Ishikawa (cell line): ENCODE results near the gene DGKE.

ENCODE experiments used
- CEBPB ChIP-seq: IDR thresholded peaks from 2 replicates; pipeline ENCODE4 v1.6.1; 2012
- CREB1 ChIP-seq: IDR thresholded peaks from 2 replicates; pipeline ENCODE4 v1.6.1; 2012; ENCODE audit warnings: low read depth
- EGR1 ChIP-seq: IDR thresholded peaks from 2 replicates; pipeline ENCODE4 v1.6.1; 2012
- EP300 ChIP-seq: IDR thresholded peaks from 2 replicates; pipeline ENCODE4 v1.6.1; 2012; ENCODE audit warnings: borderline replicate concordance
- FOXM1 ChIP-seq: IDR thresholded peaks from 2 replicates; pipeline ENCODE4 v1.6.1; 2012; ENCODE audit warnings: low read depth, borderline replicate concordance
- MAX ChIP-seq: IDR thresholded peaks from 2 replicates; pipeline ENCODE4 v1.6.1; 2012
- NFIC ChIP-seq: IDR thresholded peaks from 2 replicates; pipeline ENCODE4 v1.6.1; 2012
- RAD21 ChIP-seq: IDR thresholded peaks from 2 replicates; pipeline ENCODE4 v1.6.1; 2012; ENCODE audit warnings: low read depth
- REST ChIP-seq: IDR thresholded peaks from 2 replicates; pipeline ENCODE4 v1.6.1; 2012; ENCODE audit warnings: low read depth, mild to moderate bottlenecking
- TAF1 ChIP-seq: IDR thresholded peaks from 2 replicates; pipeline ENCODE4 v1.6.1; 2012; ENCODE audit warnings: low read depth, mild to moderate bottlenecking
- TCF12 ChIP-seq: IDR thresholded peaks from 2 replicates; pipeline ENCODE4 v1.6.1; 2012; ENCODE audit warnings: low read depth
- TEAD4 ChIP-seq: IDR thresholded peaks from 2 replicates; pipeline ENCODE4 v1.6.1; 2012
- USF1 ChIP-seq: IDR thresholded peaks from 2 replicates; pipeline ENCODE4 v1.6.1; 2012
- YY1 ChIP-seq: IDR thresholded peaks from 2 replicates; pipeline ENCODE4 v1.6.1; 2012; ENCODE audit warnings: low read depth
- ZBTB7A ChIP-seq: IDR thresholded peaks from 2 replicates; pipeline ENCODE4 v1.6.1; 2012; ENCODE audit warnings: low read depth

DGKE gene

GRCh38 chr17:56914581-56915273 lies 80.8 kb downstream of the DGKE start:
- no peak for TF ChIP-seq EP300
- TF ChIP-seq MAX = no peak
- TF ChIP-seq EGR1 = no peak
- TF ChIP-seq TEAD4 = no peak
- no peak for TF ChIP-seq NFIC
- no peak for TF ChIP-seq USF1
- no peak for TF ChIP-seq CEBPB
- no peak for TF ChIP-seq REST

- TF ChIP-seq CEBPB (no peak), TEAD4 (no peak), EGR1 (no peak), NFIC (no peak), RAD21 (no peak), MAX (no peak), EP300 (no peak), USF1 (no peak), REST (no peak), CREB1 (no peak), FOXM1 (no peak), ZBTB7A (no peak), TAF1 (no peak), YY1 (no peak)
These were observed 83.8 kb downstream of the DGKE start for GRCh38 chr17:56917559-56918296.

GRCh38 chr17:56918916-56919315 lies 85.0 kb downstream of the DGKE start:
- TF ChIP-seq EGR1 (no peak), REST (no peak), RAD21 (no peak), NFIC (no peak), USF1 (no peak), CREB1 (no peak), ZBTB7A (no peak), TCF12 (no peak), MAX (no peak), TEAD4 (no peak), TAF1 (no peak), FOXM1 (no peak), YY1 (no peak), CEBPB (no peak), EP300 (no peak)
